Endothelial cell of umbilical vein (primary cell): ENCODE results near the gene FBXL19. TPM values are rescaled to one million over a fixed set of nuclear protein-coding genes. Genes with fewer than 3 reads are reported as not detected.
A peak's percentile ranks its signal among the peaks of the same experiment; 100 is the strongest.

Source experiments
- BruUV-seq: library from RNA; stranded (reverse); fragments of 400-500 nt; replicated peaks from 2 replicates; lab custom pipeline; 2021; lab: Mats Ljungman, UMichigan
- CTCF ChIA-PET: fragments of 300-600, 350-600 bp; sonication (Branson Sonifier 250); formaldehyde crosslinking; loops from one replicate; lab custom pipeline; 2021; ENCODE audit warnings: antibody characterized with exemption, inconsistent platforms; lab: Charles Lee
- POLR2A ChIA-PET: fragments of 300-600, 350-600 bp; sonication (Branson Sonifier 250); formaldehyde crosslinking; loops from one replicate; lab custom pipeline; 2021; ENCODE audit warnings: antibody characterized with exemption, inconsistent platforms; lab: Charles Lee
- DNase-seq: peaks from one replicate; pipeline ENCODE4 v3.0.0-alpha.2; 2011; ENCODE audit warnings: low read depth, low spot score
- FAIRE-seq: peaks from 2 replicates; lab custom pipeline; 2011; peaks lifted over from hg19 to GRCh38; lab: Jason Lieb, UNC
- H2AFZ ChIP-seq: 2 replicates; pipeline ENCODE4 v1.6.0; 2012; ENCODE audit warnings: low read depth, low read length, control low read depth, inconsistent platforms
- H3K27ac ChIP-seq: 2 replicates; pipeline ENCODE4 v1.5.1; 2011; ENCODE audit warnings: low read depth, mild to moderate bottlenecking, control low read depth, low read length, moderate library complexity; ENCODE audit not compliant: insufficient read depth
- H3K27me3 ChIP-seq, 2 experiments: 2 replicates each; pipeline versions ENCODE4 v1.6.0 to v1.6.1; 2011; ENCODE audit warnings: low read length in 2 of 2, mixed read lengths in 1 of 2; ENCODE audit not compliant: control insufficient read depth in 2 of 2, insufficient read depth in 2 of 2
- H3K36me3 ChIP-seq, 2 experiments: 2 replicates in 1 of 2; 3 replicates in 1 of 2; pipeline ENCODE4 v1.5.1; 2011; ENCODE audit warnings: low read length in 2 of 2, mild to moderate bottlenecking in 1 of 2, moderate library complexity in 1 of 2; ENCODE audit not compliant: control insufficient read depth in 2 of 2, insufficient read depth in 2 of 2; ENCODE audit errors: extremely low read depth in 1 of 2
- H3K4me1 ChIP-seq: 3 replicates; pipeline ENCODE4 v1.5.1; 2011; ENCODE audit warnings: mild to moderate bottlenecking, low read length; ENCODE audit not compliant: control insufficient read depth, insufficient read depth; ENCODE audit errors: extremely low read depth
- H3K4me2 ChIP-seq: 2 replicates; pipeline ENCODE4 v1.6.1; 2011; ENCODE audit warnings: low read length, control low read depth, mixed read lengths; ENCODE audit not compliant: insufficient read depth
- H3K4me3 ChIP-seq, 3 experiments: fragments of 200-600 bp in 1 of 3; sonication (generic), shearing (Covaris generic) in 1 of 3; replicated peaks in 1 of 3; 2 replicates each; pipeline ENCODE4 v1.5.1; 2011 to 2016; ENCODE audit warnings: control low read depth in 3 of 3, low read length in 3 of 3, mild to moderate bottlenecking in 2 of 3, inconsistent platforms in 1 of 3, low read depth in 1 of 3, moderate library complexity in 1 of 3; ENCODE audit not compliant: insufficient read depth in 1 of 3
- H3K79me2 ChIP-seq: 2 replicates; pipeline ENCODE4 v1.6.0; 2012; ENCODE audit warnings: low read length, inconsistent platforms; ENCODE audit not compliant: control insufficient read depth, insufficient read depth
- H3K9ac ChIP-seq: replicated peaks from 2 replicates; pipeline ENCODE3; 2011; ENCODE audit warnings: low read length, control low read depth; ENCODE audit not compliant: insufficient read depth; ENCODE audit errors: extremely low read depth
- H3K9me1 ChIP-seq: replicated peaks from 3 replicates; pipeline ENCODE4 v1.6.0; 2011; ENCODE audit warnings: mild to moderate bottlenecking, low read length; ENCODE audit not compliant: control insufficient read depth, insufficient read depth; ENCODE audit errors: extremely low read depth
- H3K9me3 ChIP-seq: replicated peaks from 2 replicates; pipeline ENCODE4 v1.5.1; 2012; ENCODE audit warnings: low read length, inconsistent platforms; ENCODE audit not compliant: control insufficient read depth, insufficient read depth
- H4K20me1 ChIP-seq: replicated peaks from 2 replicates; pipeline ENCODE3; 2011; ENCODE audit warnings: mild to moderate bottlenecking, low read length; ENCODE audit not compliant: control insufficient read depth, insufficient read depth; ENCODE audit errors: extremely low read depth
- EZH2 ChIP-seq: IDR thresholded peaks from 2 replicates; pipeline ENCODE4 v1.6.1; 2012; ENCODE audit warnings: borderline replicate concordance, low read depth, mild to moderate bottlenecking, moderate library complexity, low read length, inconsistent platforms; ENCODE audit not compliant: severe bottlenecking
- FOS ChIP-seq: IDR thresholded peaks from 2 replicates; pipeline ENCODE4 v1.6.1; 2011; ENCODE audit warnings: mild to moderate bottlenecking, low read length, moderate library complexity, borderline replicate concordance; ENCODE audit not compliant: insufficient read depth
- GATA2 ChIP-seq: IDR thresholded peaks from 2 replicates; pipeline ENCODE4 v1.7.0; 2011; ENCODE audit warnings: low read depth, mild to moderate bottlenecking, moderate library complexity, mixed read lengths, low read length; ENCODE audit not compliant: insufficient read length, insufficient read depth
- JUN ChIP-seq: IDR thresholded peaks from 2 replicates; pipeline ENCODE4 v1.6.1; 2011; ENCODE audit warnings: borderline replicate concordance, low read depth; ENCODE audit not compliant: insufficient read length, insufficient read depth
- MYC ChIP-seq: IDR thresholded peaks from one replicate; pipeline ENCODE4 v1.6.1; 2011; ENCODE audit warnings: mild to moderate bottlenecking, low read depth, low read length
- POLR2A ChIP-seq: IDR thresholded peaks from 2 replicates; pipeline ENCODE4 v1.6.1; 2012; ENCODE audit warnings: low read depth, mild to moderate bottlenecking, control low read depth, low read length
- POLR2AphosphoS5 ChIP-seq: IDR thresholded peaks from 2 replicates; pipeline ENCODE4 v1.6.1; 2012; ENCODE audit warnings: low read depth, mild to moderate bottlenecking, control low read depth, low read length, moderate library complexity; ENCODE audit not compliant: insufficient read depth
- dilution Hi-C: fragments of 300-500 bp; cut with MboI; formaldehyde crosslinking; loops from one replicate; pipeline ENCODE4 v1.15.0; 2019; ENCODE audit warnings: low sequenced_read_pairs; ENCODE audit not compliant: extremely low pct_ligation_motif_present
- intact Hi-C: fragments of 100-400 bp; cut with micrococcal nuclease; formaldehyde crosslinking; loops from one replicate; pipeline ENCODE4 v1.10.0; 2022
- polyA plus RNA-seq, 4 experiments: library from polyadenylated mRNA; depleted of rRNA in 3 of 4; stranded (reverse) in 3 of 4; unstranded in 1 of 4; fragments of >200 nt; gene quantifications; 2 replicates each; pipeline versions ENCODE4 v1.2.1 to v1.2.3, GENCODE V29; 2011 to 2012; ENCODE audit warnings: missing spikeins in 1 of 4
- total RNA-seq: library from RNA; stranded (reverse); gene quantifications from 2 replicates; pipeline ENCODE4 v1.2.3, GENCODE V29; 2021
- TF ChIP-seq, protein P1 (sequence below): IDR thresholded peaks from 2 replicates; pipeline ENCODE4 v1.6.1; 2011; ENCODE audit not compliant: insufficient read depth, insufficient read length
- TF ChIP-seq, protein P2 (sequence below), 2 donors: IDR thresholded peaks; 1 replicate in 1 of 2; 2 replicates in 1 of 2; pipeline ENCODE4 v1.5.1; 2011; ENCODE audit warnings: low read length in 2 of 2, mild to moderate bottlenecking in 2 of 2, moderate library complexity in 2 of 2, control low read depth in 1 of 2, inconsistent platforms in 1 of 2, low read depth in 1 of 2; ENCODE audit not compliant: insufficient read depth in 1 of 2; ENCODE audit errors: extremely low read depth in 1 of 2

Gene FBXL19
- total and polyA plus RNA-seq, 2 donors (not counting 3 experiments of a cell fraction or from before 2014, with no cell fraction given) = 22.1 to 38.0 TPM

DNA sequence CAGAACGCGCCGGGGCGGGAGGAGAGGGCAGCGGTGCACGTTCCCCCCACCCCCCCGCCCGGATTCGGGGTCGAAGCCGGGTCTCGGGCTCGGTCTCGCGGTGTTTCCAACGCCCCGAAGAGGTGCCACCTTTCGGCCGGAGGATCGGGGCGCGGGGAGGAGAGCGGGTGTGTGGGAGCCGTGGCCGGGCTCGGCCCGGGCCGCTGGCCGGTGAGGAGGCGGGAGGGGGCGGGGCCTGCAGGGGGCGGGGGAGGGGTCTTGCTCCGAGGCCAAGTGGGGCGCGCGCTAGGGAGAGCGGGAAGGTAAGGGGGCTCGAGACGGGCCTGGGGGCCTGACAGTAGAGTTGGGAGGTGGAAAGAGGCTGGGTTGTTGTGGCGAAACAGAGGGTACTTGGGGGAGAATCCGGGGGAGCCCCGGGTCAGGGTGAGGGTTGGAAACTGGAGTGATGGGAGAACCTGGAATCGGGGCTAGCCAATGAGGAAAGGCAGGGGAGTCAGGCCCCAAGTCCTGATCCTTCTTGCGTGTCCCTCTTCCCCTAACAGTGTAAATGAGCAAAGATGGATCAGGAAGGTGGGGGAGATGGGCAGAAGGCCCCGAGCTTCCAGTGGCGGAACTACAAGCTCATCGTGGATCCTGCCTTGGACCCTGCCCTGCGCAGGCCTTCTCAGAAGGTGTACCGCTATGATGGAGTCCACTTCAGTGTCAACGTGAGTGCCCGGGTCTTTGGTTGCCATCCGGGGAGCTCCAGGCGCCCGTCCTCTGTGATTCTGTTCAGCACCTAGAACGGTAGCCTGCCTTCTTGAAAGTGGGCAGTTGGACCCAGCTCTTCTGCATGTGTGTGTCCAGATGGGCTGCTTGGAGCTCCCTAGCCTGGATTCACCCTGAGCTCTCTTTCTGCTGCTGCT, 35.1 kb downstream of the FBXL19 start:
- Histone ChIP-seq H3K27me3 (no peaks in the 10 kb centered on the region), H3K9me3 (no peaks in the 10 kb centered on the region), H4K20me1 (no peaks in the 10 kb centered on the region), H3K27ac (no peak overlapping the region), H3K36me3 (peaks cover 23 to 26% of the 10 kb centered on the region in 2 experiments), H2AFZ (no peak overlapping the region), H3K4me3 (peak overlapping the region; percentile 33 to 67 (median 54)), H3K79me2 (peaks cover 14% of the 10 kb centered on the region), H3K4me2 (peak overlapping the region; percentile 75), H3K9me1 (no peaks in the 10 kb centered on the region), H3K4me1 (peaks cover 12% of the 10 kb centered on the region), H3K9ac (peak overlapping the region; percentile 97)
- FAIRE-seq (peak; percentile 15), DNase-seq (peak; percentile 34)
- no peak for TF ChIP-seq POLR2AphosphoS5
- TF ChIP-seq FOS = no peak
- no peak for TF ChIP-seq JUN
- TF ChIP-seq, protein P1, sequence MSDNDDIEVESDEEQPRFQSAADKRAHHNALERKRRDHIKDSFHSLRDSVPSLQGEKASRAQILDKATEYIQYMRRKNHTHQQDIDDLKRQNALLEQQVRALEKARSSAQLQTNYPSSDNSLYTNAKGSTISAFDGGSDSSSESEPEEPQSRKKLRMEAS = no peak
- TF ChIP-seq EZH2 = no peak
- no peak for TF ChIP-seq GATA2
- no peak for TF ChIP-seq MYC
- TF ChIP-seq, protein P2, sequence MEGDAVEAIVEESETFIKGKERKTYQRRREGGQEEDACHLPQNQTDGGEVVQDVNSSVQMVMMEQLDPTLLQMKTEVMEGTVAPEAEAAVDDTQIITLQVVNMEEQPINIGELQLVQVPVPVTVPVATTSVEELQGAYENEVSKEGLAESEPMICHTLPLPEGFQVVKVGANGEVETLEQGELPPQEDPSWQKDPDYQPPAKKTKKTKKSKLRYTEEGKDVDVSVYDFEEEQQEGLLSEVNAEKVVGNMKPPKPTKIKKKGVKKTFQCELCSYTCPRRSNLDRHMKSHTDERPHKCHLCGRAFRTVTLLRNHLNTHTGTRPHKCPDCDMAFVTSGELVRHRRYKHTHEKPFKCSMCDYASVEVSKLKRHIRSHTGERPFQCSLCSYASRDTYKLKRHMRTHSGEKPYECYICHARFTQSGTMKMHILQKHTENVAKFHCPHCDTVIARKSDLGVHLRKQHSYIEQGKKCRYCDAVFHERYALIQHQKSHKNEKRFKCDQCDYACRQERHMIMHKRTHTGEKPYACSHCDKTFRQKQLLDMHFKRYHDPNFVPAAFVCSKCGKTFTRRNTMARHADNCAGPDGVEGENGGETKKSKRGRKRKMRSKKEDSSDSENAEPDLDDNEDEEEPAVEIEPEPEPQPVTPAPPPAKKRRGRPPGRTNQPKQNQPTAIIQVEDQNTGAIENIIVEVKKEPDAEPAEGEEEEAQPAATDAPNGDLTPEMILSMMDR (IDR thresholded peaks at IDR 0.05; ENCODE audit: extremely low read depth in 1 of 2, insufficient read depth in 1 of 2, low read depth in 1 of 2, low read length in 2 of 2) = no peak
- no peak for TF ChIP-seq POLR2A
- BruUV-seq = no TSS peak
- dilution Hi-C loops = no loop called here
- intact Hi-C loops = no loop called here
- CTCF ChIA-PET = interaction anchor here (1.0 kb wide), 2 partner anchors 114 to 911 kb away, joined by 3 to 4 read pairs; no protein-coding TSS in a partner anchor
- POLR2A ChIA-PET = no interaction called here
